PC-9 (cell line): Measurements from ENCODE around the gene TMEM151B. TPM values are rescaled to one million over a fixed set of nuclear protein-coding genes. Genes with fewer than 3 reads are reported as not detected.

Experiments used
- BruUV-seq: library from RNA; stranded (reverse); fragments of 400-500 nt; replicated peaks from 2 replicates; lab custom pipeline; 2021; lab: Mats Ljungman, UMichigan
- CTCF ChIA-PET: fragments of 300-600 bp; sonication (Branson Sonifier 250); formaldehyde crosslinking; loops from one replicate; lab custom pipeline; 2022; ENCODE audit warnings: antibody characterized with exemption; lab: Charles Lee
- POLR2A ChIA-PET: fragments of 300-600 bp; sonication (Branson Sonifier 250); formaldehyde crosslinking; loops from one replicate; lab custom pipeline; 2022; ENCODE audit warnings: antibody characterized with exemption; ENCODE audit not compliant: unreplicated experiment; lab: Charles Lee
- DNase-seq, 2 experiments: peaks; one replicate each; pipeline versions ENCODE4 v3.0.0 to v3.0.0-alpha.2; 2015 to 2022; ENCODE audit warnings: mixed read lengths in 1 of 2
- H2AFZ ChIP-seq: fragments of 200-600 bp; sonication (generic); 2 replicates; pipeline ENCODE4 v1.8.1; 2017; ENCODE audit warnings: antibody characterized with exemption
- H3F3A ChIP-seq: fragments of 200-600 bp; sonication (generic); 2 replicates; pipeline ENCODE4 v1.8.1; 2017; ENCODE audit warnings: antibody characterized with exemption, mild to moderate bottlenecking, low read depth; ENCODE audit not compliant: insufficient read depth
- H3K27ac ChIP-seq: fragments of 200-600 bp; sonication (generic); 2 replicates; pipeline ENCODE4 v1.6.1; 2016; ENCODE audit warnings: mixed run types
- H3K27me3 ChIP-seq: fragments of 200-600 bp; sonication (generic); 2 replicates; pipeline ENCODE4 v1.6.1; 2016; ENCODE audit warnings: low read depth, mixed run types; ENCODE audit not compliant: insufficient read depth
- H3K36me3 ChIP-seq: fragments of 200-600 bp; sonication (generic); 2 replicates; pipeline ENCODE4 v1.6.1; 2016; ENCODE audit warnings: low read depth, mixed run types
- H3K4me1 ChIP-seq: fragments of 200-600 bp; sonication (generic); replicated peaks from 2 replicates; pipeline ENCODE4 v1.6.1; 2016; ENCODE audit warnings: mixed run types; ENCODE audit not compliant: insufficient read depth
- H3K4me2 ChIP-seq: fragments of 200-600 bp; sonication (generic); 2 replicates; pipeline ENCODE4 v1.6.1; 2017; ENCODE audit warnings: mixed run types
- H3K4me3 ChIP-seq: fragments of 200-600 bp; sonication (generic); 2 replicates; pipeline ENCODE4 v1.6.1; 2016; ENCODE audit warnings: mixed run types
- H3K79me2 ChIP-seq: fragments of 200-600 bp; sonication (generic); 2 replicates; pipeline ENCODE4 v1.6.1; 2017; ENCODE audit warnings: low read depth, mixed run types
- H3K9me2 ChIP-seq: fragments of 200-600 bp; sonication (generic); 2 replicates; pipeline ENCODE4 v1.8.1; 2017; ENCODE audit warnings: mild to moderate bottlenecking; ENCODE audit not compliant: insufficient read depth
- H3K9me3 ChIP-seq: fragments of 200-600 bp; sonication (generic); 2 replicates; pipeline ENCODE4 v1.8.1; 2016; ENCODE audit warnings: low read depth; ENCODE audit not compliant: insufficient read depth
- H4K20me1 ChIP-seq: fragments of 200-600 bp; sonication (generic); 2 replicates; pipeline ENCODE4 v1.8.1; 2017; ENCODE audit not compliant: insufficient read depth
- CTCF ChIP-seq: fragments of 200-600 bp; sonication (generic); conservative IDR thresholded peaks from 2 replicates; pipeline ENCODE4 v1.6.1; 2017; ENCODE audit warnings: mixed run types, antibody characterized with exemption, mild to moderate bottlenecking, moderate library complexity
- EZH2 ChIP-seq: fragments of 200-600 bp; sonication (generic); IDR thresholded peaks from 2 replicates; pipeline ENCODE4 v1.8.0; 2017; ENCODE audit warnings: antibody characterized with exemption, low read depth
- intact Hi-C: fragments of 100-400 bp; cut with micrococcal nuclease; formaldehyde crosslinking; loops from one replicate; pipeline ENCODE4 v1.10.0; 2022; ENCODE audit not compliant: unreplicated experiment
- total RNA-seq: library from RNA; stranded (reverse); gene quantifications from 2 replicates; pipeline ENCODE4 v1.2.3, GENCODE V29; 2021

The TMEM151B gene
- total RNA-seq, 1 experiment from 2014 or later: not detected

DNA sequence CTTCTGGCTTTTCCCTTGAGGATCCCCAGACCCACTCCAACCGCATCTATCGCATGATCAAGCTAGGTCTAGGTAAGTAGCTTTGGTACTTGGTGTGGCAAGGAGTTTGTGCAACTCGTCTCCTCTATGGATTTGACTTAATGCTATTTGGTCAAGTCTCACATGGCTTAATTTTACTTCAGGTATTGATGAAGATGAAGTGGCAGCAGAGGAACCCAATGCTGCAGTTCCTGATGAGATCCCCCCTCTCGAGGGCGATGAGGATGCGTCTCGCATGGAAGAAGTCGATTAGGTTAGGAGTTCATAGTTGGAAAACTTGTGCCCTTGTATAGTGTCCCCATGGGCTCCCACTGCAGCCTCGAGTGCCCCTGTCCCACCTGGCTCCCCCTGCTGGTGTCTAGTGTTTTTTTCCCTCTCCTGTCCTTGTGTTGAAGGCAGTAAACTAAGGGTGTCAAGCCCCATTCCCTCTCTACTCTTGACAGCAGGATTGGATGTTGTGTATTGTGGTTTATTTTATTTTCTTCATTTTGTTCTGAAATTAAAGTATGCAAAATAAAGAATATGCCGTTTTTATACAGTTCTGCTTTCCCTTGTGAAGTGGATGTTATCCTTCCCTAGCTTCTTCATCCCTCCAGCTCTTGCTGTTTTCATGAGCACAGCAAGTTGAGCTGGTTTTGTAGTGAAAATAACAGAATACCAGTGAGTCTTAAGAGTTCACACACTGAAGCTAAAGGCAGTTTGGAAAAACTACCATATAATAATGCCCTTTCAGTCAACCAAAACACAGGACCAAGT is 16.7 kb upstream of the TMEM151B start:
- H3K9me3 ChIP-seq: no peaks in the 10 kb centered on the region
- no peak overlapping the region for H3K4me3 ChIP-seq
- no peaks in the 10 kb centered on the region for H3K9me2 ChIP-seq
- H3K4me1 ChIP-seq: peaks cover 50% of the 10 kb centered on the region
- H3K27me3 ChIP-seq: no peaks in the 10 kb centered on the region
- H3F3A ChIP-seq: peaks cover 91% of the 10 kb centered on the region
- ChIA-PET CTCF (interaction anchor here (0.6 kb wide), 2 partner anchors 51 to 157 kb away, joined by 3 to 4 read pairs; no protein-coding TSS in a partner anchor), POLR2A (no interaction called here)
- intact Hi-C loops: loop anchor here (1.0 kb wide), 1 partner anchor 33 kb away; no protein-coding TSS in a partner anchor
- no peak overlapping the region for H3K27ac ChIP-seq
- H3K36me3 ChIP-seq: peaks cover 59% of the 10 kb centered on the region
- peaks cover 75% of the 10 kb centered on the region for H3K79me2 ChIP-seq
- no peak for TF ChIP-seq EZH2
- peak; percentile 69 for TF ChIP-seq CTCF
- H2AFZ ChIP-seq: no peak overlapping the region
- peak; percentile 42 to 52 for DNase-seq
- peaks cover 82% of the 10 kb centered on the region for H4K20me1 ChIP-seq
- no TSS peak for BruUV-seq
- no peak overlapping the region for H3K4me2 ChIP-seq

GRCh38 chr6:44254191-44255104 is 15.8 kb upstream of the TMEM151B start:
- H3K36me3 ChIP-seq: peaks cover 50% of the 10 kb centered on the region
- no peaks in the 10 kb centered on the region for H3K27me3 ChIP-seq
- no peaks in the 10 kb centered on the region for H3K9me3 ChIP-seq
- ChIA-PET POLR2A (interaction anchor here (0.8 kb wide), 1 partner anchor 624 kb away, joined by 3 read pairs; no protein-coding TSS in a partner anchor), CTCF (interaction anchor here (0.6 kb wide), 1 partner anchor 158 kb away, joined by 3 read pairs; no protein-coding TSS in a partner anchor)
- peak in 1 of 2 experiments; percentile 43 for DNase-seq
- TF ChIP-seq EZH2 (no peak), CTCF (no peak)
- BruUV-seq: no TSS peak
- intact Hi-C loops: no loop called here
- H3K9me2 ChIP-seq: no peaks in the 10 kb centered on the region
- no peak overlapping the region; the same call in 1 of the 2 replicates for H3K4me3 ChIP-seq
- peak overlapping the region; percentile 98; the same call in 1 of the 2 replicates for H3K4me2 ChIP-seq
- peaks cover 66% of the 10 kb centered on the region for H3K79me2 ChIP-seq
- peaks cover 72% of the 10 kb centered on the region for H4K20me1 ChIP-seq
- H2AFZ ChIP-seq: no peak overlapping the region
- peaks cover 82% of the 10 kb centered on the region for H3F3A ChIP-seq
- H3K27ac ChIP-seq: no peak overlapping the region
- peaks cover 41% of the 10 kb centered on the region for H3K4me1 ChIP-seq
